Endothelial cell of umbilical vein (primary cell): Measurements from ENCODE around the gene PCMTD2. TPM values are rescaled to one million over a fixed set of nuclear protein-coding genes. Genes with fewer than 3 reads are reported as not detected.
"Not testable (repeated sequence)": the region's sequence is repeated elsewhere in the genome, so short reads cannot be mapped to it uniquely, and the experiment has no call there.

Experiments
- BruUV-seq: library from RNA; stranded (reverse); fragments of 400-500 nt; replicated peaks from 2 replicates; lab custom pipeline; 2021; lab: Mats Ljungman, UMichigan
- CTCF ChIA-PET: fragments of 300-600, 350-600 bp; sonication (Branson Sonifier 250); formaldehyde crosslinking; loops from one replicate; lab custom pipeline; 2021; ENCODE audit warnings: antibody characterized with exemption, inconsistent platforms; lab: Charles Lee
- POLR2A ChIA-PET: fragments of 300-600, 350-600 bp; sonication (Branson Sonifier 250); formaldehyde crosslinking; loops from one replicate; lab custom pipeline; 2021; ENCODE audit warnings: antibody characterized with exemption, inconsistent platforms; lab: Charles Lee
- DNase-seq: peaks from one replicate; pipeline ENCODE4 v3.0.0-alpha.2; 2011; ENCODE audit warnings: low read depth, low spot score
- FAIRE-seq: peaks from 2 replicates; lab custom pipeline; 2011; peaks lifted over from hg19 to GRCh38; lab: Jason Lieb, UNC
- H2AFZ ChIP-seq: 2 replicates; pipeline ENCODE4 v1.6.0; 2012; ENCODE audit warnings: low read depth, low read length, control low read depth, inconsistent platforms
- H3K27ac ChIP-seq: 2 replicates; pipeline ENCODE4 v1.5.1; 2011; ENCODE audit warnings: low read depth, mild to moderate bottlenecking, control low read depth, low read length, moderate library complexity; ENCODE audit not compliant: insufficient read depth
- H3K27me3 ChIP-seq, 2 experiments: 2 replicates each; pipeline versions ENCODE4 v1.6.0 to v1.6.1; 2011; ENCODE audit warnings: low read length in 2 of 2, mixed read lengths in 1 of 2; ENCODE audit not compliant: control insufficient read depth in 2 of 2, insufficient read depth in 2 of 2
- H3K36me3 ChIP-seq, 2 experiments: 2 replicates in 1 of 2; 3 replicates in 1 of 2; pipeline ENCODE4 v1.5.1; 2011; ENCODE audit warnings: low read length in 2 of 2, mild to moderate bottlenecking in 1 of 2, moderate library complexity in 1 of 2; ENCODE audit not compliant: control insufficient read depth in 2 of 2, insufficient read depth in 2 of 2; ENCODE audit errors: extremely low read depth in 1 of 2
- H3K4me1 ChIP-seq: 3 replicates; pipeline ENCODE4 v1.5.1; 2011; ENCODE audit warnings: mild to moderate bottlenecking, low read length; ENCODE audit not compliant: control insufficient read depth, insufficient read depth; ENCODE audit errors: extremely low read depth
- H3K4me2 ChIP-seq: 2 replicates; pipeline ENCODE4 v1.6.1; 2011; ENCODE audit warnings: low read length, control low read depth, mixed read lengths; ENCODE audit not compliant: insufficient read depth
- H3K4me3 ChIP-seq, 3 experiments: fragments of 200-600 bp in 1 of 3; sonication (generic), shearing (Covaris generic) in 1 of 3; replicated peaks in 1 of 3; 2 replicates each; pipeline ENCODE4 v1.5.1; 2011 to 2016; ENCODE audit warnings: control low read depth in 3 of 3, low read length in 3 of 3, mild to moderate bottlenecking in 2 of 3, inconsistent platforms in 1 of 3, low read depth in 1 of 3, moderate library complexity in 1 of 3; ENCODE audit not compliant: insufficient read depth in 1 of 3
- H3K79me2 ChIP-seq: 2 replicates; pipeline ENCODE4 v1.6.0; 2012; ENCODE audit warnings: low read length, inconsistent platforms; ENCODE audit not compliant: control insufficient read depth, insufficient read depth
- H3K9ac ChIP-seq: replicated peaks from 2 replicates; pipeline ENCODE3; 2011; ENCODE audit warnings: low read length, control low read depth; ENCODE audit not compliant: insufficient read depth; ENCODE audit errors: extremely low read depth
- H3K9me1 ChIP-seq: replicated peaks from 3 replicates; pipeline ENCODE4 v1.6.0; 2011; ENCODE audit warnings: mild to moderate bottlenecking, low read length; ENCODE audit not compliant: control insufficient read depth, insufficient read depth; ENCODE audit errors: extremely low read depth
- H3K9me3 ChIP-seq: replicated peaks from 2 replicates; pipeline ENCODE4 v1.5.1; 2012; ENCODE audit warnings: low read length, inconsistent platforms; ENCODE audit not compliant: control insufficient read depth, insufficient read depth
- H4K20me1 ChIP-seq: replicated peaks from 2 replicates; pipeline ENCODE3; 2011; ENCODE audit warnings: mild to moderate bottlenecking, low read length; ENCODE audit not compliant: control insufficient read depth, insufficient read depth; ENCODE audit errors: extremely low read depth
- dilution Hi-C: fragments of 300-500 bp; cut with MboI; formaldehyde crosslinking; loops from one replicate; pipeline ENCODE4 v1.15.0; 2019; ENCODE audit warnings: low sequenced_read_pairs; ENCODE audit not compliant: extremely low pct_ligation_motif_present
- intact Hi-C: fragments of 100-400 bp; cut with micrococcal nuclease; formaldehyde crosslinking; loops from one replicate; pipeline ENCODE4 v1.10.0; 2022
- polyA plus RNA-seq, 4 experiments: library from polyadenylated mRNA; depleted of rRNA in 3 of 4; stranded (reverse) in 3 of 4; unstranded in 1 of 4; fragments of >200 nt; gene quantifications; 2 replicates each; pipeline versions ENCODE4 v1.2.1 to v1.2.3, GENCODE V29; 2011 to 2012; ENCODE audit warnings: missing spikeins in 1 of 4
- small RNA-seq: library from RNA; depleted of rRNA; stranded (forward); fragments of <200 nt; gene quantifications from one replicate; pipeline ENCODE3, GENCODE V24; 2012; ENCODE audit warnings: low replicate concordance, low read depth; ENCODE audit not compliant: insufficient read depth, insufficient read length
- total RNA-seq: library from RNA; stranded (reverse); gene quantifications from 2 replicates; pipeline ENCODE4 v1.2.3, GENCODE V29; 2021

Gene PCMTD2
- total and polyA plus RNA-seq, 2 donors (not counting 3 experiments of a cell fraction or from before 2014, with no cell fraction given): 27.4 to 45.7 TPM

DNA sequence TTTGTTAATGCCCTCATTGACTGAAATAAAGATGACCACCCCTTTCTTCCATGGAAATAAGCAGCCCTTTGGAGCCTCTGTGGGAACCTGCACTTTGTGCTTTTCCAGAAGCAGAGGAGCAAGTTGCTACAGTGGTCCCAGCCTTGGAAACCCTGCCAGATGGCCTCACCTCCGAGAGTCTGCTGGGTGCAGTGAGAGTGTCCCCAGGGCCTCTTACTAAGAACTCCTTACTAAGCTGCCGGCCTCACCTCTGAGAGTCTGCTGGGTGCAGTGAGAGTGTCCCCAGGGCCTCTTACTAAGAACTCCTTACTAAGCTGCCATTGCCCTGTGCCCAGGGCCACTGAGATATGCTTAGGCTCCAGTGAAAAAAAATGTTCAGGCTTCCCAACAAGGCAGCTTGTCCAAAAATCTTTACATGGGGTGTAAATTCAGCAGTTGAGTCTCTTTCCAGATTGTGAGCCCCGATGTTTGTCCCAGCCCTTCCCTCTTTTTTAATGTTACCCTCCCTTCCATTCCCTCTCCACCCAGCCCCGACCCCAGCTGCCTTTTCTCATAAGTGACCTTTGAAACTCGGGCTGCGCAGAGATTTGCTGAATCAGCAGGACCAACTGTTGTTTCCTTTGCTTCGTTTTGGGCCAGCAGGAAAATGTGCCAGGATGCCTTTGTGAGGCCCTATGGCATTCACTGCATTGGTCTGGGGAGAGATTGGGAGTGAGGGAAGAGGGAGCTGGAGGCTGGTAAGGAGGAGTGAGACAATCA, 66.7 kb downstream of the PCMTD2 start:
- POLR2A ChIA-PET, CTCF ChIA-PET, dilution Hi-C loops, H3K79me2 ChIP-seq, DNase-seq, H3K9me3 ChIP-seq, H4K20me1 ChIP-seq, H3K4me1 ChIP-seq, H3K4me2 ChIP-seq, H3K36me3 ChIP-seq, H3K4me3 ChIP-seq, BruUV-seq, H3K9me1 ChIP-seq, intact Hi-C loops, H3K9ac ChIP-seq, FAIRE-seq, H3K27me3 ChIP-seq, H2AFZ ChIP-seq, H3K27ac ChIP-seq: not testable (repeated sequence)

Small RNA genes lying within 50 kb of the gene (small RNA-seq; reads per million reads assigned to genes)
- gene AL137028.2: not detected

Other genes starting within 250 kb of the PCMTD2 start
- gene C20orf204, start 219.6 kb upstream of the PCMTD2 start, total RNA-seq: 5.8 and 6.0 TPM in 2 replicates
- 2.8 and 4.5 TPM in 2 replicates for gene C20orf204, start 219.6 kb upstream of the PCMTD2 start, polyA plus RNA-seq
- 175 and 211 TPM in 2 replicates for gene SOX18, start 206.1 kb upstream of the PCMTD2 start, total RNA-seq
- 20.9 and 21.8 TPM in 2 replicates for gene SOX18, start 206.1 kb upstream of the PCMTD2 start, polyA plus RNA-seq
- 65.5 and 71.3 TPM in 2 replicates for gene TCEA2, start 192.6 kb upstream of the PCMTD2 start, total RNA-seq
- gene TCEA2, start 192.6 kb upstream of the PCMTD2 start, polyA plus RNA-seq: 53.1 and 56.0 TPM in 2 replicates
- gene RGS19, start 176.2 kb upstream of the PCMTD2 start, total RNA-seq: 27.8 and 28.3 TPM in 2 replicates
- 33.7 and 69.6 TPM in 2 replicates for gene RGS19, start 176.2 kb upstream of the PCMTD2 start, polyA plus RNA-seq
- gene OPRL1, start 175.7 kb upstream of the PCMTD2 start, total RNA-seq: 1.9 and 2.2 TPM in 2 replicates
- 2.0 and 2.6 TPM in 2 replicates for gene OPRL1, start 175.7 kb upstream of the PCMTD2 start, polyA plus RNA-seq
- not detected in 2 replicates for gene LKAAEAR1, start 171.3 kb upstream of the PCMTD2 start, total RNA-seq
- 0.29 and 0.46 TPM in 2 replicates for gene LKAAEAR1, start 171.3 kb upstream of the PCMTD2 start, polyA plus RNA-seq
- not detected in 2 replicates for gene NPBWR2, start 148.2 kb upstream of the PCMTD2 start, total RNA-seq
- not detected in 2 replicates for gene NPBWR2, start 148.2 kb upstream of the PCMTD2 start, polyA plus RNA-seq
- gene MYT1, start 91.3 kb upstream of the PCMTD2 start, total RNA-seq: not detected in 2 replicates
- gene MYT1, start 91.3 kb upstream of the PCMTD2 start, polyA plus RNA-seq: not detected in 2 replicates